Limb (tissue), 2 donors: ENCODE data around the gene ZNF587.
"Not testable (repeated sequence)": the region's sequence is repeated elsewhere in the genome, so short reads cannot be mapped to it uniquely, and the experiment has no call there.

ENCODE experiments used
- DNase-seq, 2 donors: peaks; one replicate each; pipeline ENCODE4 v3.0.0-alpha.2; 2016; ENCODE audit errors: extremely low spot score in 2 of 2

The ZNF587 gene

GRCh38 chr19:57886046-57886445 lies 36.4 kb downstream of the ZNF587 start:
- no peak for DNase-seq

- DNase-seq: peak in 1 of 2 donors; percentile 24
Observed at GRCh38 chr19:57887195-57887941, 37.7 kb downstream of the ZNF587 start.

GRCh38 chr19:57888107-57888559 lies 38.5 kb downstream of the ZNF587 start:
- DNase-seq: no peak

- peak; percentile 91 to 93 for DNase-seq
Observed at GRCh38 chr19:57888560-57889231, 39.0 kb downstream of the ZNF587 start, which contains the start of gene ZNF814. TSS of gene ZNF814 (minus strand) at chr19:57889037. CDS start at chr19:57888802, 235 bp downstream.

- DNase-seq: not testable (repeated sequence)
Observed at GRCh38 chr19:57890706-57891105, 41.0 kb downstream of the ZNF587 start.

GRCh38 chr19:57900311-57900710 lies 50.7 kb downstream of the ZNF587 start:
- DNase-seq: no peak

DNA sequence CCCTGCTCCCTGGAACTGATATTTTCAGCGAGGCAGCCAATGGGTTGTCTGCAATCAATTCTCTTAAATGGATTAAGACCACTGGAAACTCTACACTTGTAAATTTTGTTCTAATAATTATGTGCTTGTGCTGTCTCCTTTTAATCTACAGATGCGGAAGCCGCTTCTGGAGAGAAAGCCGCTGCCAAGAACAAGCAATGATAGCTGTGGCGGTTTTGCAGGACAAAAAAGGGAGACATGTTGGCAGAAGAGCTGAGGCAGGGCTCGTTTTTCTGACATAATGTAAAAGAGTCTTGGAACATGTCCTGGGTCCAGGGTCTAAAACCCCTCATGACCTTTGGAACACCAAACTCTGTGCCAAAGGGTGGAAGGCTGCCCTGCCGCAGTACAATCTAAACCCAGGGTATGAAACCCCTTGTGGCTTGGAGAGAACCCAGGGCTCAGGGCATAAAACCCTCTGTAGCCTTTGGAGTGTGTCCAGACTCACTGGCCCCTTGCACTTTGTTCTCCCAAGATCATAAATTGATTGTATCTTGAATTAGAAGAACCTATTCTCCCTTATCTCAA lies 54.0 kb downstream of the ZNF587 start:
- DNase-seq: no peak

DNA sequence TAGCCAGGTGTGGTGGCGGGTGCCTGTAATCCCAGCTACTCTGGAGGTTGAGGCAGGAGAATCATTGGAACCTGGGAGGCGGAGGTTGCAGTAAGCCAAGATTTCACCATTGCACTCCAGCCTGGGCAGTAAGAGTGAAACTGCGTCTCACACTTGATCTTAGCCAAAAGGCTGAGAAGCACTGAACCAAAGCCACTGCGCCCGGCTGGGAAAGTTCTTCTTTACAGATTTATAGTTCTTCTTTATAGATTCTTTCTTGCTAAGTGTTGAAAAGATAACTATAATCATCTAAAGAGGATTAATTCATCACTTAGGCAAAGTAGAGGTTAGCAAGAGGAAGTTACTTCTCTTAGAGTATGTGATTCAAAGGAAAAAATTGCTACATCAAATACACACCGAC lies 55.6 kb downstream of the ZNF587 start:
- no peak for DNase-seq

- DNase-seq: no peak
Observed at GRCh38 chr19:57907394-57907793, 57.7 kb downstream of the ZNF587 start.

DNA sequence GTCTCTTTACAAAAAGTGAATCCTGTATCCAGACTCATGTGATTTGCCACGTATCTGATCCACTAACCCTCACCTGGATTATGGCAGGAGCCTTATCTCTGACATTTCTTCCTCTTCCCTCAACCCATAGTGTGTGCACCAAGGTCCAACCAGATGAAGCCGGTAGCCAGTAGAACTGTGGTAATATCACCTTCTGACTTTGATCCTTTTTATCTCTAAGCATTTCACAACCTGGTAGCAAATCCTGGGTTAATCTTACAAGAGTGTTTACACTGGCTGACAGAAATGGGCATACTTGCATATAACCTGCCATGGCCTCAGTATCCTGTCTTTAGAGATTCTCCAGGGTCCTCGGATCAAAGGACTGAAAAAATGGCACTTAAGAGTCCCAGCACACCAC lies 64.9 kb downstream of the ZNF587 start:
- no peak for DNase-seq
